SH-SY5Y (cell line): ENCODE results near the gene DLK2.

Experiments used
- GATA2 ChIP-seq: IDR thresholded peaks from 2 replicates; pipeline ENCODE4 v1.6.1; 2011; ENCODE audit warnings: mild to moderate bottlenecking, low read depth, low read length
- GATA3 ChIP-seq: IDR thresholded peaks from 2 replicates; pipeline ENCODE4 v1.6.1; 2011; ENCODE audit warnings: low read depth, mild to moderate bottlenecking, low read length, moderate library complexity

The DLK2 gene

DNA sequence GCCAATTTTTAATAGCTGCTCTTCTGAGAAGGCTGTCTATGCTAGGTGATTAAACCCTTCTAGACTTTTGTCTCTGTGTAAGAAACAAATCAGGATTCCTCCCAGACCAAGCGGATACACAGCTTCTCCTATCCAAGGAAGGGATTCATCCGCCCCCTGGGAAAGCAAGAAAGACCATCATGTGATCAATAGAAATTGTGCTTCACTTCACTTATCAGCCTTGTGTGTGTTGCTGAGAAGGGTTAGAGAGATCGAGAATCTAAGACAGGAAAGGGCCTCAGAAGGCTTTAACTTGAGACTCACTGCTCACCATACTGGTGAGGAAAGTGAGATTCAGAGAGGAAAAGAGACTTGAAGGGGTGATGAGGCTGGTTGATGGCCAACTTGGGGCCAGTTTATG lies 26.5 kb downstream of the DLK2 start:
- TF ChIP-seq GATA3: no peak
- no peak for TF ChIP-seq GATA2

DNA sequence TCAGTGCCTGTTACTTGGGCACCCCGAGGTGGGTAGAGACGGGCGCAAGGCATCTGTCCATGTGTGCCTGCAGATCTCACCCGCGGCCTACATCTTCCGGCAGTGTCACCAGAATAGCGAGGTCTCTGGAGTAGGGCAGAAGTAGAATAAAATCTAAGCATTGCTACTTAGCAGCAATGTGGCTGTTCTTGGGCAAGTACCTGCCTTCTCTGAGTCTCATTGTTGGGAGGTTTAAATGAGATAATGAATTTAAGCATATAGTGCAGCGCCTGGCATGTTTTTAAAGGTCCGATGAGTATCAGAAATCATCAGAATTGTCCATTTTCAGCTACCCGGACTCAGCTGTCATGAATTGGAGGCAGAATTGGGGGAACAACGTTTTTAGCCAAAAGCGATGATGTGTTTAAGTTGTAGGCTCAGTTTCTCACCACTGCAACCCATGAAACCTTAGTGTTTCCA lies 27.2 kb downstream of the DLK2 start:
- TF ChIP-seq GATA3: no peak
- TF ChIP-seq GATA2: no peak

DNA sequence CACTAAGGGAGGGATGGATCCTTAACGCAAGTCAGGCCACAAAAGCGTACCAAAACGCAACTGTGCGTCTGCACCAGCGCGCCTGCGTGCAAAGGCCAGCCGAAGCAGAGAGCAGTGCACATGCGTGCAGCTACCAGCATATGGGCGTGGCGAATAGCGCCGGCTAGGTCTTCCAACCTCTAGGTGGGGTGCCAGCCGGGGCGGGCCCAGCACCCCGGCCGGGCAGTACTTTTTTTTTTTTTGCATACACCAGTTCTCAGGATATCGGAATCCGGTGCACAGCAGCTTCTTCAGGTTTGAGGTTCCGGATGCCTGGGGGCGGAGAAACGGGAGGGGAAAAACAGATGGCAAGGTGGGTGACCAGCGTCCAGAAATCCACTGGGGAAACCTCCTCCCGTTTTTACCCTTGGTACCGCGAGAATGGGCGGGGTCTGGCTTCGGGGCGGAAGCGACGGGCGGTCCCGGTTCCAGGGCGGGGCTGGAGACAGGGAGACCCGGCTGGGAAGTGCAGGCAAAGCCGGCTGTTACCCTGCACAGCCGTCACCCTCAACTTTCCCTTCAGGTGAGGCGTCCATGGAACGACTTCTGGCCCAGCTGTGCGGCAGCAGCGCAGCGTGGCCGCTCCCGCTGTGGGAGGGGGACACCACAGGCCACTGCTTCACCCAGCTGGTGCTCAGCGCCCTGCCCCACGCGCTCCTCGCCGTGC lies 27.8 kb downstream of the DLK2 start, which contains the start of gene ABCC10:
TSS of gene ABCC10 (plus strand) at position 136 of the 706 bp plus-strand sequence. CDS start at position 574, 438 bp downstream.
- no peak for TF ChIP-seq GATA3
- no peak for TF ChIP-seq GATA2

GRCh38 chr6:43426928-43427405 lies 28.4 kb downstream of the DLK2 start:
- no peak for TF ChIP-seq GATA2
- TF ChIP-seq GATA3: no peak

DNA sequence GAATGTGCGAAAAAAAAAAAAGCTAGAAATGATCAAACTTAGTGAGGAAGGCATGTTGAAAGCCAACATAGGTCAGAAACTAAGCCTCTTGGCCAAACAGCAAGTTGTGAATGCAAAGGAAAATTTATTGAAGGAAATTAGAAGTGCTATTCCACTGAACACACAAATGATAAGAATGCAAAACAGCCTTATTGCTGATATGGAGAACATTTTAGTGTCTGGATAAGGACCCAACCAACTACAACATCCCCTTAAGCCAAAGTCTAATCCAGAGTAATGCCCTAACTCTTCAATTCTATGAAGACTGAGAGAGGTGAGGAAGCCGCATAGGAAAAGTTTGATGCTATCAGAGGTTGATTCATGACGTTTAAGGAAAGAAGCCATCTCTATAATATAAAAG lies 33.5 kb downstream of the DLK2 start:
- no peak for TF ChIP-seq GATA3
- no peak for TF ChIP-seq GATA2

DNA sequence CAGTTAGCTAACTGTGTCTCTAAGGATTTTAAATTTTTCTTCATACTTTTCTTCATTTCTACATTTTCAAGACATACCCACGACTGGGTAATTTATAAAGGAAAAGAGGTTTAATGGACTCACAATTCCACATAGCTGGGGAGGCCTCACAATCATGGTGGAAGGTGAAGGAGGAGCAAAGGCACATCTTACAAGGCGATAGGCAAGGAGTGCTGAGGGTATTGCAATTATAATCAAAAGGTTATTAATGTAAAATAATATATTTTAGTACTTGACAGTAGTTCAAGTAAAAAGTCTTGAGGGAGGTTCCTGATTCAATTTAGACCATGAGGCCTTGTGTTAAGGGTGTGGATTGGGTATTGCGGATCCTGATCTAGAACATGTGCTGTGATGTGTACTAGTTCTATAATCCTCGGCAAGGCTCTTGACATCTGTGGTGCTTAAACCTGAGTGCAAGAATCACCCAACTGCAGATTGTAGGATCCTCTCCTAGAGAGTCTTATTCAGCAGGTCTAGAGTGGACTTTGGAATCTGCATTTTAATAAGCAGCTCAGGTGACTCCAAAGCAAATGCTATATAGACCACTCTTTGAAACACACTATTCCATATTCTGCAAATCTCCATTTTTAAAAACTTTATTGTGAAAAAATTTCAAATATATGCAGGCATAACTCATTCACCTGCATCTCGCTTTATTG lies 35.2 kb downstream of the DLK2 start:
- TF ChIP-seq GATA2 (no peak), GATA3 (no peak)

DNA sequence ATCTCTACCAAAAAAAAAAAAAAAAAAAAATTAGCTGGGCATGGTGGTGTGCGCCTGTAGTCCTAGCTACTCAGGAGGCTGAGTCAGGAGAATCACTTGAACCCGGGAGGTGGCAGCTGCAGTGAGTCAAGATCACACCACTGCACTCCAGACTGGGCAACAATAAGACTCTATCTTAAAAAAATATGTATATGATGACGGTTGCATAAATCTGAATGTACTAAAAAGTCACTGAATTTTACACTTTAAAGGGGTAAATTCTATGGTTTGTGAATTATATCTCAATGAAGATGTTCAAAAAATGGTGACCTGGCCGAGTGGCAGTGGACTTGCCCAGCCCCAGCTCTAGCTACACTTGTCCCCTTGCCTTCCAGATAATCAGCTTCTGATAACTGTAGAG lies 38.4 kb downstream of the DLK2 start:
- TF ChIP-seq GATA2: no peak
- TF ChIP-seq GATA3: no peak

GRCh38 chr6:43413002-43413401 lies 42.3 kb downstream of the DLK2 start:
- TF ChIP-seq GATA2 (no peak), GATA3 (no peak)

GRCh38 chr6:43412541-43412940 lies 42.8 kb downstream of the DLK2 start:
- TF ChIP-seq GATA2: no peak
- TF ChIP-seq GATA3: no peak

DNA sequence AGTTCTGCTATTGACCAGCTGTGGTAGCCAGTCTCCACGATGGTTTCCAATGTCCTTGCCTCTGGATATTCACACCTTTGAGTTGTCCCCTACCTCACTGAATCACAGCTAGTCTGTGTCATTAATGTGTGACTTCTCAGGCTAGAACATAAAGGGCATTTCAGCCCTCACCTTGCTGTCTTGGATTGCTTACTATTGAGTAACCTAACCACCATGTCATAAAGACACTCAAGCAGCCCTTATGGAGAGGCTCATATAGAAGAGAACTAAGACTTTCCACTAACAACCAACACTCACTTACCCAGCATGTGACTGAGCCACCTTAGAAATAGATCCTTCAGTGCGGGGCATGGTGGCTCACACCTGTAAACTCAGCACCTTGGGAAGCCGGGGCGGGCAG lies 47.1 kb downstream of the DLK2 start:
- TF ChIP-seq GATA2: no peak
- TF ChIP-seq GATA3: no peak

DNA sequence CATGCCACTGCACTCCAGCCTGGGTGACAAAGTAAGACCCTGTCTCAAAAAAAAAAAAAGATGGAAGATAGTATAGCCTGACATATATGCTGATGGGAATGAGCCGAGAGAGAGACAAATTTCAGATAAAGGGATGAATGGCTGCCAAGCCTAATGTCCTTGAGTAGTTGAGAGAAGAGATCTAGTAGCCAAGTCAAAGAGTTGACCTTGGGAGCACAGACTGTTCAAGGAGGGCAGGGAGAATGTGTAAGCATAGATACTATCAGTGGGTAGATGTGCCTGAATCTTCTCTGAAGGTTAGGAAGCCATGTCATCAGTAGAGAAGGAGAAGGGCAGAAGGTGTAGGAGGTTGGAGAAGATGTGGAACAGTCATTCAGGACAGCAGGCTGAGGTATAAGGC lies 48.1 kb downstream of the DLK2 start:
- TF ChIP-seq GATA3 (no peak), GATA2 (no peak)

DNA sequence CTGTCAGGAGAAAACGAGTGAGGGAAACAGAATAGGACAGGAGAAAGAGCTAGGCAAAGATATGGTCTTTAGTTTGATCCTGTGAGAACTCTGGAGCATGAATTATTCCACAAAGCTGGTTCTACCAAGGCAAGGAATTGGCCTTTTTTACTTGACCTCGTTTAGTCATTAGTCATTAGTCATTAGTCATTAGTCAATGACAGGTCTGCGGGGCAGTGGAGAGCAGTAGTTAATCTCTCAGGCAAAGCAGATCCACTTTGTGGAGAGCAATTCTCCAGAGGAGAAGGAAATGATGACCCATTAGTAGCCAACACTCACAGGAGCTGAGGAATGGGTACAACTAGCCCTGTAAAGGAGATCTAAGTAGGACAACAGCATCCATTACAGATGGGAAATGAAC lies 50.0 kb downstream of the DLK2 start:
- TF ChIP-seq GATA3 (no peak), GATA2 (no peak)

DNA sequence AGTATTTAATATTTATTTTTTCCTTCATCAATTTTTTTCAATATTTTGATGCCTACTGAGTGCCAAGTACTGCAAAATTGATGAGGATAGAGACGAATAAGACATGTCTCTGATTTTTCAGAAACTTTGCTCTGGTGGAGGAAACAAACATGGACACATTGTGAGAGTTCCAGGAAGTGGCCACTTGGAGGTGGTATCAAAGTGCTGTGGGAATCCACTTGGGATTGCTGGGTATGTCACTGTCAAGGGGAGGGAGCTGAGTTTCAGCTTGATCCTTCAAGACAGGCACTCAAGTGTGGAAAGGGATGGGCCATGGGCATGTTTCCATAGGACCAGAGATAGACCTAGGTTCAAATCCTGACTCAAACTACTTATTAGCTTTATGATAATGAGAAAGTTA lies 52.5 kb downstream of the DLK2 start:
- no peak for TF ChIP-seq GATA2
- no peak for TF ChIP-seq GATA3

DNA sequence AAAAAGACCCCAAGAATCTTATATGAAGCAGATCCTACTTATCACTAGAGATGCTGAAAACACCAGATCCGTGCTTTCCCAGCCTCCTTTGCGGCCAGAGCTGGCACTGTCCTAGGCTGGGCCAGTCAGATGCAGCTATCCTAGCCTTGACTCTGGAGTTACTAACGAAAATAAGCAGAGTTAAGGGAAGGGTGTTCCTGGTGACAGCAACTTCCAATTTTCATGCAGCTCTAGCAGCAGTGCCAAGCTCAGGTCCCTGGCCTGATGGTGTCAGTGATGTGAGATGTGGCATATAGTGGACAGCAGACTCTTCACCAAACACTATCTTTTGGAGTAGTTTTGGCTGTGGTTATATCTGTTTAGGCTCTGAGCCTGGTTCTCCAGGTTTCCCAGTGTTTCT lies 53.6 kb downstream of the DLK2 start:
- TF ChIP-seq GATA2 (no peak), GATA3 (no peak)
